CD4-positive, alpha-beta T cell treated with Interleukin-2 at 100 ng/mL for 4 hours (primary cell): ENCODE measurements around the gene KRTAP10-10.
"Not testable (repeated sequence)": the region's sequence is repeated elsewhere in the genome, so short reads cannot be mapped to it uniquely, and the experiment has no call there.

Source experiments
- DNase-seq: peaks from one replicate; pipeline ENCODE4 v3.0.0-alpha.2; 2020; ENCODE audit warnings: low spot score

KRTAP10-10 gene

GRCh38 chr21:44626673-44627143 is 10.4 kb upstream of the KRTAP10-10 start, which contains the start of gene KRTAP10-9:
Gene KRTAP10-9 (plus strand): TSS chr21:44627093. CDS start chr21:44627172, 79 bp downstream.
- no peak for DNase-seq

- not testable (repeated sequence) for DNase-seq
These were observed 9.9 kb upstream of the KRTAP10-10 start for GRCh38 chr21:44627181-44627822.

- not testable (repeated sequence) for DNase-seq
These were observed 9.3 kb upstream of the KRTAP10-10 start for GRCh38 chr21:44627831-44628233.

- DNase-seq, result no peak
These were observed 8.3 kb upstream of the KRTAP10-10 start for GRCh38 chr21:44628707-44629391.

- no peak for DNase-seq
These were observed 6.7 kb upstream of the KRTAP10-10 start for GRCh38 chr21:44630440-44630839.

- no peak for DNase-seq
These were observed 5.1 kb upstream of the KRTAP10-10 start for GRCh38 chr21:44632067-44632466.

- no peak for DNase-seq
These were observed 743 bp upstream of the KRTAP10-10 start for GRCh38 chr21:44636209-44637017.

- not testable (repeated sequence) for DNase-seq
These were observed 744 bp downstream of the KRTAP10-10 start for GRCh38 chr21:44637851-44638348.

GRCh38 chr21:44638506-44639330 is 1.6 kb downstream of the KRTAP10-10 start:
- not testable (repeated sequence) for DNase-seq

GRCh38 chr21:44639331-44639655 is 2.1 kb downstream of the KRTAP10-10 start:
- DNase-seq, result no peak

GRCh38 chr21:44640761-44641160 is 3.6 kb downstream of the KRTAP10-10 start:
- no peak for DNase-seq

GRCh38 chr21:44643741-44644310 is 6.7 kb downstream of the KRTAP10-10 start:
- DNase-seq, result no peak

GRCh38 chr21:44644878-44645277 is 7.7 kb downstream of the KRTAP10-10 start:
- no peak for DNase-seq

- DNase-seq, result not testable (repeated sequence)
These were observed 9.4 kb downstream of the KRTAP10-10 start, which contains the start of gene KRTAP10-11 for GRCh38 chr21:44646366-44647221. Gene KRTAP10-11 (plus strand): TSS chr21:44646414. CDS start chr21:44646459, 45 bp downstream.

- DNase-seq, result no peak
These were observed 10.0 kb downstream of the KRTAP10-10 start for GRCh38 chr21:44647222-44647552.

GRCh38 chr21:44648557-44649311 is 11.6 kb downstream of the KRTAP10-10 start:
- no peak for DNase-seq

- DNase-seq, result no peak
These were observed 12.5 kb downstream of the KRTAP10-10 start for GRCh38 chr21:44649521-44650100.

- no peak for DNase-seq
These were observed 13.3 kb downstream of the KRTAP10-10 start for GRCh38 chr21:44650265-44650972.
